NB4 (cell line): ENCODE data around the gene THUMPD1.

ENCODE experiments used
- MYC ChIP-seq: IDR thresholded peaks from 2 replicates; pipeline ENCODE4 v1.6.1; 2011; ENCODE audit warnings: low read depth, low read length
- POLR2A ChIP-seq: IDR thresholded peaks from 2 replicates; pipeline ENCODE4 v1.6.1; 2011; ENCODE audit warnings: mild to moderate bottlenecking; ENCODE audit not compliant: insufficient read length; ENCODE audit errors: extremely low read depth
- TF ChIP-seq, protein P1 (sequence below): IDR thresholded peaks from one replicate; pipeline ENCODE4 v1.5.1; 2012; ENCODE audit warnings: low read depth, low read length

DNA sequence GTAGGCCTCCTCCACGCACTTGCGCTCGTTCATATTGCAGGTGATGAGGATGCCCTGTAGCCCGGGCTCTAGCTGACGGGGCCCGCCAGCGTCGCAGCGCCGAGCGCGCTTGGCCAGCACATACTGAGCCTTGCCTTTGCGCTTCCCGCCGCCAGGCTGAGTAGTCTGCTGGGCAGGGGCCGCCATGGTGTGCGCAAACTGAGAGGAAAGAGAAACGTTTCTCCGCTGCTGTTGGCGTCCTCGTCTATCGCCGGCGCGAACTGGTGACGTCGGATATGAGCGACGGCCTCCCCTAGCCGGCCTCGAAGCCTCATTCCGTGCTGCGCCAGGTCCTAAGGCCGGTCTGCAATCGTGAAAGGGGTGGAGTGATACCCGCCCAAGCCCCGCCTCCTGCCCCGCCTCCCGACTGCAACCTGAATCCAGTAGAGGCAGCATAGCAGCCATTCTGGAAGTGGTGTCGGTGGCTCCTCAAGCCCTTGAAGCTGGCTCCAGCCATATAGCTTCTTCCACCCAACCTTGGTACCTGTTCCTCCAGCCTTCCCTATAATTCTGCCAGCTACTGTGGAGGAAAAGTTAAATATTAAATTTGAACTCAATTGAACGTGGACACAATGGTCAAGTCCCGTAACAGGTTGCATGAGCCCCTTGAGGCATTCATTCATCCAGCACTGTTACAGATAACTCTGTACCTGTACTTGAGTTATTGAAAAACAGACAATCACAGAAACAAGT, at the start of gene THUMPD1:
- TF ChIP-seq, protein P1, sequence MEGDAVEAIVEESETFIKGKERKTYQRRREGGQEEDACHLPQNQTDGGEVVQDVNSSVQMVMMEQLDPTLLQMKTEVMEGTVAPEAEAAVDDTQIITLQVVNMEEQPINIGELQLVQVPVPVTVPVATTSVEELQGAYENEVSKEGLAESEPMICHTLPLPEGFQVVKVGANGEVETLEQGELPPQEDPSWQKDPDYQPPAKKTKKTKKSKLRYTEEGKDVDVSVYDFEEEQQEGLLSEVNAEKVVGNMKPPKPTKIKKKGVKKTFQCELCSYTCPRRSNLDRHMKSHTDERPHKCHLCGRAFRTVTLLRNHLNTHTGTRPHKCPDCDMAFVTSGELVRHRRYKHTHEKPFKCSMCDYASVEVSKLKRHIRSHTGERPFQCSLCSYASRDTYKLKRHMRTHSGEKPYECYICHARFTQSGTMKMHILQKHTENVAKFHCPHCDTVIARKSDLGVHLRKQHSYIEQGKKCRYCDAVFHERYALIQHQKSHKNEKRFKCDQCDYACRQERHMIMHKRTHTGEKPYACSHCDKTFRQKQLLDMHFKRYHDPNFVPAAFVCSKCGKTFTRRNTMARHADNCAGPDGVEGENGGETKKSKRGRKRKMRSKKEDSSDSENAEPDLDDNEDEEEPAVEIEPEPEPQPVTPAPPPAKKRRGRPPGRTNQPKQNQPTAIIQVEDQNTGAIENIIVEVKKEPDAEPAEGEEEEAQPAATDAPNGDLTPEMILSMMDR = no peak
- TF ChIP-seq MYC (peak; percentile 70), POLR2A (peak; percentile 75)
